NCI-H2029 (cell line): ENCODE results near the gene NXPH4.

Experiments used
- DNase-seq: peaks from one replicate; lab custom pipeline; 2025; lab: John Stamatoyannopoulos, UW

NXPH4 gene

DNA sequence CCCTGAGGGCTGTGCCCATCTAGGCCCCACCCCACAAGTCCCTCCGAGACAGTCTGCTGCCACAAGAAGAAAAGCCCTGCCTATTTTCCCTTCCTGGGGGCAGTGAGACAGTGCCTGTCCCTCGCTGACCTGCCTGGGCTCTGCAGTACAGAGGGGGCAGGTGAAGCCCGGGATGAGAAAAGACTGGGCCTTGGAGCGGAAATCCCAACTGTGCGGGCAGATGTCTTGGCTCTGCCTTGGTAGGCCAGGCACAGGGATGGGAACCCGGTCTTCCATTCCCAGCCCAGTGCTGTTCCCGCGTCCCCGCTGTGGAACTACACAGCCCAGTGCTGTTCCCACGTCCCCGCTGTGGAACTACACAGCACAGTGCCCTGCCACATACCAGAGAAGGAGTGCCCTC lies 12.8 kb upstream of the NXPH4 start:
- no peak for DNase-seq

DNA sequence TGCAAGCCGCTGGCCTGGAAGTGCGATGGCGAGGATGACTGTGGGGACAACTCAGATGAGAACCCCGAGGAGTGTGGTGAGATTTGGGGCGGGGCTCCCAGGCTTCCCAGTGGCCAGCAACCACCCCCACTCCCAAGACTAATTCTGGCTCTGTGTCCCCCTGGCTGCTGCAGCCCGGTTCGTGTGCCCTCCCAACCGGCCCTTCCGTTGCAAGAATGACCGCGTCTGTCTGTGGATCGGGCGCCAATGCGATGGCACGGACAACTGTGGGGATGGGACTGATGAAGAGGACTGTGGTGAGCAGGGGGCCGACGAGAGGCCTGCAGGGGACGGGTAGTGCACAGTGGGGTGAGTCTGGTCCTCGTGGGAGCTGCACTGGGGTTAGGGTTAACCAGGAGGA lies 12.1 kb upstream of the NXPH4 start:
- no peak for DNase-seq

DNA sequence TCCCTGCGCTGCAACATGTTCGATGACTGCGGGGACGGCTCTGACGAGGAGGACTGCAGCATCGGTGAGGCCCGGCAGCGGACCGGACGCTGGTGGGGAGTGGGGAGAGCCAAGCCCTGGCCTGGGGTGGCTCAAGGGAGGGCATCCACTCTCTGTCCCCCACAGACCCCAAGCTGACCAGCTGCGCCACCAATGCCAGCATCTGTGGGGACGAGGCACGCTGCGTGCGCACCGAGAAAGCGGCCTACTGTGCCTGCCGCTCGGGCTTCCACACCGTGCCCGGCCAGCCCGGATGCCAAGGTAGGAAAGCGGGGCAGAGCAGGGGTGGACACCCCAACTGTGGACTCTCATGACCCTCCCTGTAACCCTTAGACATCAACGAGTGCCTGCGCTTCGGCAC lies 11.4 kb upstream of the NXPH4 start:
- no peak for DNase-seq

DNA sequence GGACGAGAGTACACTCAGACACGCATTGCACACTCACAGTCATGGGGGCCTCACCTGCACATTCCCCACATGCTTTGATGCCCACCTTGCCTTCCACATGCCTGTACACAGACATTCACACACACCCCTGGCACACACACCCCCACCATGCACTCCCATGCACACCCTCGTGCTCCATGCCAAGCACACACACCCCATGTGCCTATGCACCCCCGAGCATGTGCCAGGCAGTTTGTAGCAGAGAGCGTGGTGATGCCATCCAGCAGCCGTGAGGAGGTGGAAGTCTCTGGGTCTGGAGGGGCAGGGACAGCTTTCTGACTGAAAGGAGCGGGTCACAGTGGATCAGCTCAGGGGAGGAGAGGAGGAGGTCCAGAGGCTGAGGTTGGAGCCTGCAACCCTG lies 10.7 kb upstream of the NXPH4 start:
- no peak for DNase-seq

DNA sequence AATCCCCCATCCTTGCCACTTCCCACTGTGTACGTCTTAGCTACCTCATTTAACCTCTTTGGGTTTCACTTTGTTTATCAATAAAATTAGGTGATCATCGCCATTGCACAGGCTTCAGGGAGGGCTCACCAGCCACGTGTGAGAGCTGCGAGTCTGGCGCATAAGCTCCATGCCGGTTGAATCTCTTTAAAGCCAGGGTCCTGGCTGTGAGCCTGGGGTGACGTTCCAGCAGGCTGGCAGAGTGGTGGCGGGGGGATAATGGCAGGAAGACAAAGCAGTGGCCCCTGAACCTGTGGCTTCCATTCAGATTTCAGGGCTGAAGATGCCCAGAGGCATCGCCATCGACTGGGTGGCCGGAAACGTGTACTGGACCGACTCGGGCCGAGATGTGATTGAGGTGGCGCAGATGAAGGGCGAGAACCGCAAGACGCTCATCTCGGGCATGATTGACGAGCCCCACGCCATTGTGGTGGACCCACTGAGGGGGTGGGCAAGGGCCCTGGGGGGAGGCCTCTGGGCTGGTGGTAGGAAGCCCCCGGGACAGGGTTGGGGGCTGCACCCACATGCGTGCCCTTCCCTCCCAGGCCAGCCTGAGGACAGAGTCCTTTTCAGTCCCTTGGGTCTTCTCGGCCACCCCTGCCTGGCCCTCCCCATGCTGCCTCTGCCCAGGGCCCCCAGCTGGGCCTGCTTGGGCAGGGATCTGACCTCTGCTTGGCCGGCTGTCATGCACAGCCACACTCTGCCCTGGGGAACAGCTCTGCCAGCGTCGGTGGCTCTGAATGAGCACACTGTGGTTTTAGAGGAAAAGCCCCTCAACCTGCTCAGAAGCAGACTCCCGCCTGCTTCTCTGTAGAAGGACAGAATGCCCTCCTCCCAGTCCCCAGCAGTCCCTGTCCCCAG lies 8.6 kb upstream of the NXPH4 start:
- no peak for DNase-seq

DNA sequence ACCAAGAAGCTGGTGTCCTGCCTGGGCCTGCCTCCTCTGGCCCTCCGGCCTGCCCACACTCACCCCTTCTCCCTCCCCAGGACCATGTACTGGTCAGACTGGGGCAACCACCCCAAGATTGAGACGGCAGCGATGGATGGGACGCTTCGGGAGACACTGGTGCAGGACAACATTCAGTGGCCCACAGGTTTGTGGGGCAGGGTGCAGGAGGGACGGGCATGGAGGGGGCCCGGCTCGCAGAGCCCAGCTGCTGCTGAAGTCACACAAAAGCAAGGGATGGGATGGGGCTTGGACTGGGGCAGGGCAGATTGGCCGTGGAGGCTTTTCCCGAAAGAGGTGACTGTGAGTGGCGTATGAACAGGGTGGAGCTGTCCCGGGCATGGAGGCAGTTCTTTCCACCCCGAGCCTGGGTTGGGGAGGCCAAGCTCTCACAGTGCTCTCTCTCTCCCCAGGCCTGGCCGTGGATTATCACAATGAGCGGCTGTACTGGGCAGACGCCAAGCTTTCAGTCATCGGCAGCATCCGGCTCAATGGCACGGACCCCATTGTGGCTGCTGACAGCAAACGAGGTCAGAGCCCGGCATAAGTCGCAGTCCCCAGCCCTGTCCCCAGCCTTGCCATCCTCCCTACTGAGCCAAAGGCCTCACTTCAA lies 7.8 kb upstream of the NXPH4 start:
- no peak for DNase-seq

DNA sequence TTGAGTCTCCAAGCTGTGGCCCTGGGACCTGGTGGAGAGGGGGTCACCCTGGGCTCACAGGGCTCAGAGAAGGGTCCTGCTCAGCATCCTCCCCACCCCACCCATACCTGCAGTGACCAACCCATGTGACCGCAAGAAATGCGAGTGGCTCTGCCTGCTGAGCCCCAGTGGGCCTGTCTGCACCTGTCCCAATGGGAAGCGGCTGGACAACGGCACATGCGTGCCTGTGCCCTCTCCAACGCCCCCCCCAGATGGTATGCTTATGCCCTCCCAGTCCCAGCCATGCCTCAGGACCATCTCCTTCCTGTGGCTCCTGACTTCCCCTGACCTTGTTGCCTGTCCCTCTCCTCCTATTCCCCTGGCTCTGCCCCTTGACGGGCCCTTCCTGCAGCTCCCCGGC lies 6.7 kb upstream of the NXPH4 start:
- no peak for DNase-seq

DNA sequence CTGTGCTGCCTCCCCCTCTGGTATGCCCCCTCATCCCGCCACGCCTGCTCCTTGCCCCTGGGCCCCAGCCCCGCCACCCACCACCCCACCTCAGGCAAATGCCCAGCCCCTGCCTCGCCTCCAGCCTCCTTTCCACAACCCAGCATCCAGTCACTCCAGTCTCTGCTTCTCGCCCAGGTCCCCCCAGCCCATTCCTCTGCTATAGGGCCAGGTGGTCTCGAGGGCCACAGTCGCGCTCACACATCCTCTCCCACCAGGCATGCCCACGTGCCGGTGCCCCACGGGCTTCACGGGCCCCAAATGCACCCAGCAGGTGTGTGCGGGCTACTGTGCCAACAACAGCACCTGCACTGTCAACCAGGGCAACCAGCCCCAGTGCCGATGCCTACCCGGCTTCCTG lies 6.1 kb upstream of the NXPH4 start:
- no peak for DNase-seq

DNA sequence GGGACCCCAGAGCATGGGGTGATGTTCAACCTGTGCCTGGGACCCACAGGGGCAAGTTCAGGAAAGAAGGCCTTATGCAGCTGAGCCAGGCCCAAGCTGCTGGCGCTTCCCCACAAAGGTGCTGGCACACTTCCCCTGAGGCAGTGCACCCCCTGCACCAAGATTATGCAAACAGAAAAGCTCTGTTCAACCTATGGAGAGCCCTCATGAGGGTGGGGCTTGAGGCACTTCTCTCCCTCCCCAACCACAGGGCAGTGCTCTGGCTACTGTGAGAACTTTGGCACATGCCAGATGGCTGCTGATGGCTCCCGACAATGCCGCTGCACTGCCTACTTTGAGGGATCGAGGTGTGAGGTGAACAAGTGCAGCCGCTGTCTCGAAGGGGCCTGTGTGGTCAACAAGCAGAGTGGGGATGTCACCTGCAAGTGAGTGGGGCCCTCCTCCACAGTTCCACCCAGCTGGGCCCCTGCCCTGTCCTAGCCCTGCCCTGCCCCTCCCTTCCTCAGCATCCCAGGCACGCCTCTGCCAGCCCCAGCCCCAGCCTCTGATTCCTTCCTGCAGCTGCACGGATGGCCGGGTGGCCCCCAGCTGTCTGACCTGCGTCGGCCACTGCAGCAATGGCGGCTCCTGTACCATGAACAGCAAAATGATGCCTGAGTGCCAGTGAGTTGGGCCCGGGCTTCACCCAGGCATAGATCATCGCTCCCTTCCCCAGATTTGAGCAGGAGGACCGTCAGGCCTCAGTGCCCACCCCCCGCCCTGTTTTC lies 5.5 kb upstream of the NXPH4 start:
- DNase-seq: no peak

DNA sequence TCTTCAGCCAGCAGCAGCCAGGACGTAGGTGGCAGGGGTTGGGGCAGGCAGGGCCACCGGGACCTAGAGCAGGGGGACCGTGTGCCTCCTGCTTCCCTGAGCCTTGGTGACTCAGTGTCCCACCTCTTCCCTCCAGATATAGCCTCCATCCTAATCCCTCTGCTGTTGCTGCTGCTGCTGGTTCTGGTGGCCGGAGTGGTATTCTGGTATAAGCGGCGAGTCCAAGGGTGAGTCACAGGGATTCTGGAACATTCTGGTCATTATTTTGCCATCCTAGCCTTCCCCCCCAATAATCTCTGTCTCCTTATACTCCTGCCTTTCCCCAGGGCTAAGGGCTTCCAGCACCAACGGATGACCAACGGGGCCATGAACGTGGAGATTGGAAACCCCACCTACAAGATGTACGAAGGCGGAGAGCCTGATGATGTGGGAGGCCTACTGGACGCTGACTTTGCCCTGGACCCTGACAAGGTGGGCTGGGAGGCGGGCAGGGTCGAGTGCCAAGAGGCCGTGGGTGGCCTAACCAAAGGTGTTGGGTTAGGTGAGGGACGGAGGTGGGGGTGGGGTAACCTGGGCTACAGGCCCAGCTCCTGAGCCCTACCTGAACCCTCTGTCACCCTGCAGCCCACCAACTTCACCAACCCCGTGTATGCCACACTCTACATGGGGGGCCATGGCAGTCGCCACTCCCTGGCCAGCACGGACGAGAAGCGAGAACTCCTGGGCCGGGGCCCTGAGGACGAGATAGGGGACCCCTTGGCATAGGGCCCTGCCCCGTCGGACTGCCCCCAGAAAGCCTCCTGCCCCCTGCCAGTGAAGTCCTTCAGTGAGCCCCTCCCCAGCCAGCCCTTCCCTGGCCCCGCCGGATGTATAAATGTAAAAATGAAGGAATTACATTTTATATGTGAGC lies 4.5 kb upstream of the NXPH4 start:
- no peak for DNase-seq

DNA sequence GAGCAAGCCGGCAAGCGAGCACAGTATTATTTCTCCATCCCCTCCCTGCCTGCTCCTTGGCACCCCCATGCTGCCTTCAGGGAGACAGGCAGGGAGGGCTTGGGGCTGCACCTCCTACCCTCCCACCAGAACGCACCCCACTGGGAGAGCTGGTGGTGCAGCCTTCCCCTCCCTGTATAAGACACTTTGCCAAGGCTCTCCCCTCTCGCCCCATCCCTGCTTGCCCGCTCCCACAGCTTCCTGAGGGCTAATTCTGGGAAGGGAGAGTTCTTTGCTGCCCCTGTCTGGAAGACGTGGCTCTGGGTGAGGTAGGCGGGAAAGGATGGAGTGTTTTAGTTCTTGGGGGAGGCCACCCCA lies 3.9 kb upstream of the NXPH4 start:
- no peak for DNase-seq

DNA sequence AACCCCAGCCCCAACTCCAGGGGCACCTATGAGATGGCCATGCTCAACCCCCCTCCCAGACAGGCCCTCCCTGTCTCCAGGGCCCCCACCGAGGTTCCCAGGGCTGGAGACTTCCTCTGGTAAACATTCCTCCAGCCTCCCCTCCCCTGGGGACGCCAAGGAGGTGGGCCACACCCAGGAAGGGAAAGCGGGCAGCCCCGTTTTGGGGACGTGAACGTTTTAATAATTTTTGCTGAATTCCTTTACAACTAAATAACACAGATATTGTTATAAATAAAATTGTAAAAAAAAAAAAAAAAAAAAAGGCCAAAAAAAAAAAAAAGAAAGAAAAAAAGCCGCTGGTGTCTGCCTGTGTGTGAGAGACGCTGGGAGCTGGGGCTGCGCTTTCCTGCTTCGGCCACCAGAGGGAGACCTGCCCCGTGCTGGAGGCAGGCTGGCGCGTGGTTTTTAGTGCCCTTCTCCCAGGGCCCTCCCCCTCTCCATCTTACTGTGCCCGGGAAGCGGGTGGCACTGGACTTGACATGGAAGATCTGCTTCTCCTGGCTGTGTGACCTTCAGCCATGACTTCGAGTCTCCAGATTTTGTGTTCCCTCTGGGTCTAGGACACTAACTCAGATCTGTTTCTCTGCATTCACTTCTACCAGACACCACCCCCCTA lies 3.4 kb upstream of the NXPH4 start:
- peak; percentile 81 for DNase-seq

DNA sequence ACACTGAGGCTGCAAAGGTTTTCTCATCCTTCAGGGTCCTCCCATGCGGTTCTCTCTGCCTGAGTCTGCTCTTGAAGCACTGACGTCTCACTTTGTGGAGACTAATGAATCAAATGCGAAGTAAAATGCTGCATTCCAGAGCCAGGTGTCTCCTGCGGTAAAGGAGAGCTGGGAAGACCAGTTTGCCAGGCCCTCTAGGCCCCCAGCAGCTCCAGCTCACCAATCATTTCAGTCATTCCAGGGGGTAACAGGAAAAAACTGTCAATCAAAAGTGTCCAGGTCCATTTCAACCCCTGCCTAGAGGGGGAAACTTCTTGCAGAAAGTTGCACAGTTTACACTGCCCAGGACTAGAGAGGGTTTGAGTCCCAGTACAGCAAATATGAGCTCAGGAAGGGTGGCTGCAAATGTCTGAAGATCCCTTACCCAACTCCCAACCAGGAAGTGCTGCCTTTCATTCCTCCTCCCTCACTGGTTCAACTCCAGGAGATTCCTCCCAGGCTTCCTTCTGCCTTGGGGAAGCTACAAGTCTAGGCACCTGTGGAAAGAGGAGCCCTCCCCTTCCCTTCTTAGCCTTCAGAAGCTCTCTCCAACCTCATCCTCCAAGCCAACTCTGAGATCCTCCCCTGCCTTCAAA lies 2.7 kb upstream of the NXPH4 start:
- DNase-seq: no peak

DNA sequence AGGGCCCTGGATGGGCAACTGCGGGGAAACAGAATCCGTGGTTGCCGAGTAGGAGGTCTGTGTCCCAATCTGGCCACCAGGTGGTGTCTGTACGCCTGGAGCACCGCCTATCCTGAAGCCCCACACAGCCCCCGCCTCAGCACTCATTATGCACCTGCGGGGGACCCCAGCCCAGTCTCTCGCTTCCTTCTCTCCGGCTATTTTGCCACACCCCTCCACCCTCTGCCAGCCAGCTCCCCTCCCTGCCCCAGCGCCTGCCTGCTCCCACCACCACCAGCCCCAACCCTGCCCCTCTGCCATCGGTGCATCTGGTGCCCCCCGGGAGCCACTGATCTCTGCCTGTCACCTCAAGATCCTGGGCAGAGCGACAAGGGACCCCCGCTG lies 2.2 kb upstream of the NXPH4 start:
- DNase-seq: peak; percentile 62

DNA sequence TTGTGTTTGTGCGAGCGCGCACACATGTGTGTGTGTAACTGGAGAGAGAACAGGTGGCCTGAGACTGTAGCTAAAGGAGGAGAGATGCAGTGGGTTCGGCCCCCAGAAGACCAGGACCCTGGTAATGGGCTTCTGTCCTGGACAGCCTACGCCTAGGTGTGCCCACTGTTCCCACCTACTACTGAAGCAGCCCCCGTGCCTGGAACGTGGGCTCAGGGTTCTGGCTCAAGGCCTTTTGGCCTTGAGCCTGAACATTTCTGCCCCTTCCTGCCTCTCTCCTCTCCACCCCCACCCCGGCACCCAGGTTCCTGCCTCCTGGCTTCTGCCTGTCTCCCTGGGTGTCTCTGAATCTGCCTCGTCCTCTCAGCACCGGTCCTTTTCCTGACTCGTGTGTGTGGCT lies 1.5 kb upstream of the NXPH4 start:
- no peak for DNase-seq

DNA sequence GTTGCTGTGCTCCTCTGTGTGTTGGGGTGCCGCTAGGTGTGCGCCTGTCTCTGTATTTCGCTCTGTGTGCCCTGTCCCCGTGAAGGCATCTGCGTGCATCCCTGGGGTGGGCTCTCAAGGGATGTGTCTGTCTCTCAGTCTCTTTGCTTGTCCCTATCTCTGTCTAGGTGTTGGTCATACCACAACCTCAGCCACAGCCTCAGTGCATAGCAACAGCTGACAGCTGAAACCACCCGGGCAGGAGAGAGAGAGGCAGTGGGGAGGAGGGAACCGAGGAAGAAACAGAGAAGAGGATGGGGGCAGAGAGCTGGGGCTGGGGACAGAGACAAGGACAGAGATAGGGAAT lies 953 bp upstream of the NXPH4 start:
- no peak for DNase-seq

DNA sequence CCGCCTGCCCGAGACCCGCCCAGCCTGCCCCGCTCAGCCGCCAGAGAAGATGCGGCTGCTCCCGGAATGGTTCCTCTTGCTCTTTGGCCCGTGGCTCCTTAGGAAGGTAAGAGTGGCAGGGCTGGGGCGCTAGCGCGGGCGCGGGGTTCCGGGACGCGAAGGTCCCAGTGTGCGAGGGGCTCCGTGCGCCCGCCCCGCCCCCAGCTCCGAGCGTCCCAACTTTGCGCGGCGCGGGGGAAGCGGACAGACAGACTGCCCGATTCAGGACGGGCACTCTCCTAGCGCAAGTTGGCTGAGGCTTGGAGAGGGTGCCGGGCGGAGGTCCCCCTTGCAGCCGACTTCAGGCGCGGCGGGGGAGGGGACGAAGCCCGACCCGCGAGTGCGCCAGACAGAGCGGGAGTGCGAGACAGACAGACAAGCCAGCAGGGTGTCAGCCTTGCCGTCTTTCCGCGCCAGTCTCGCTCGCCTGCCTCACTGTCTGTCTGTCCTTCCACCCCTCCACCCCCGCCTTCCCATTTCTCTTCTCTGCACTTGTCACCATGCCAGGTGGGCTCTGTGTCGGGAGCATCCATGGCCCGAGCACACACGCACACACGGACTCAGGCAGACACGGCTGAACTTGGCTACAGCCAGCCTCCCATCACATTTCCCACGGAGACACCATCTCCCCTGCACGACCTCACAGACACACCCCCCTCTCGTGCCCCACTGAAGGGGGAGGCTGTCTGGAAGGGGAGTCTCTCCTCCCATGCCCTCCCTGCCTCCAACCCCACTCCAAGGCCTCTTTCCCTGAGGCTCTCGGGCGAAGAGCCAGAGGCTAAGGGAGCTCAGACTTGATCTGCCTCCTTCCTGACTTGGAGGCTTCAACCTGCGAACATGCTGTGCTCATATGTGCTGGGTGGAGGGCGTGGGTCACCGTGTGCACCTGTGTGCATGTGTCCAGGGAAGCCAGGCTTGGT lies 606 bp downstream of the NXPH4 start:
- DNase-seq: peak; percentile 17

DNA sequence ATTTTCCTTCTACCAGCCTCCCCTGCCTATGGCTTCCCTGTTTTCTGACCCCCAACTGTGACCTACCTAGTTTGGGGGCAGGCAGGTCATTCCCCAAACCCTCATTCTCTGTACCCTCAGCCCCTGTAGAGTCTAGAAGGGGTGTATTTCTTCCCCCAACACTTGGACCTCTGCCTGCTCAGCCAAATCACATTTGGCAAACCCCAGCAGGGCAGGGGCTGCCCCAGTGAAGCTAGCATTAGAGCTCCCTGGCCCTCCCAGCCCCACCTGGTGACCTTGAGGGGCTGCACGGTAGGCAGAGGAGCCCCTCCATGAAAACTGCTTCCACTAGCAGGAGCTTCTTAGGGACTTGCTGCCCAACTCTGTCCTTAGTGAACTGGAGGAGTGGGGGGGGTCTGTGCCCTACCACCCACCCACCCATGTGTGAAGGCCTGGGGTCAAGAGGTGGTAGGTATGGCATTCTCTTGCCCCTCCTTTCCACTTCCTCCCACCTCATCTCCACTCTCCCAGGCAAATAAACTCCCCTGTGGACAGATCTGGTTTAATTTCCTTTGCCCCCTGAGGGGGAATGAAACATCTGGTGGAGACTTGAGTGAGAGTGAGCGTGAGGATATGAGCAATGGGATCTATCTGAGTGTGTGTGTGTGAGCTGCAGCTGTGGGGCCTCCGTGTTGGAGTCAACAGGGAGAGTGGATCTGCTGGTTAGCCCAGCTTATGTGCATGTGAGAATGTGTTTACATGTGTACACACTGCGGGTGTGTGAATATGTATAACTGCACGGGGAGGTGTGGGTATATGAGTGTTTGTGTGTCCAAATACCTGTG lies 1.6 kb downstream of the NXPH4 start:
- no peak for DNase-seq
